Chondrocyte (in vitro differentiated cells): Measurements from ENCODE around the gene UACA. TPM values are rescaled to one million over a fixed set of nuclear protein-coding genes. Genes with fewer than 3 reads are reported as not detected.
A peak's percentile ranks its signal among the peaks of the same experiment; 100 is the strongest.

Experiments used
- DNase-seq: peaks from one replicate; pipeline ENCODE4 v3.0.0; 2021; ENCODE audit warnings: mixed read lengths, low spot score
- H3K27ac Mint-ChIP-seq: one replicate; pipeline ENCODE4 v1.8.0; 2021; ENCODE audit warnings: mild to moderate bottlenecking, moderate library complexity, mixed read lengths; ENCODE audit not compliant: unreplicated experiment
- H3K27me3 Mint-ChIP-seq: 2 replicates; pipeline ENCODE4 v1.8.0; 2021; ENCODE audit warnings: low read depth, mixed read lengths
- H3K36me3 Mint-ChIP-seq: 2 replicates; pipeline ENCODE4 v1.8.0; 2021; ENCODE audit warnings: low read depth, mixed read lengths
- H3K4me1 Mint-ChIP-seq: 2 replicates; pipeline ENCODE4 v1.8.0; 2021; ENCODE audit warnings: low read depth, mild to moderate bottlenecking, mixed read lengths
- H3K4me3 Mint-ChIP-seq: one replicate; pipeline ENCODE4 v1.8.0; 2021; ENCODE audit warnings: mild to moderate bottlenecking, moderate library complexity, mixed read lengths; ENCODE audit not compliant: unreplicated experiment
- H3K9me3 Mint-ChIP-seq: 2 replicates; pipeline ENCODE4 v1.8.0; 2021; ENCODE audit warnings: low read depth, mixed read lengths
- total RNA-seq: library from RNA; stranded (reverse); gene quantifications from 3 replicates; pipeline ENCODE4 v1.2.1, GENCODE V29; 2021
- TF ChIP-seq, protein P1 (sequence below): fragments of 200-600 bp; sonication (generic); IDR thresholded peaks from 2 replicates; pipeline ENCODE4 v1.5.0; 2021; ENCODE audit warnings: antibody characterized with exemption, mild to moderate bottlenecking, moderate library complexity

Gene UACA
- total RNA-seq, 1 donor from 2014 or later: 249 TPM

DNA sequence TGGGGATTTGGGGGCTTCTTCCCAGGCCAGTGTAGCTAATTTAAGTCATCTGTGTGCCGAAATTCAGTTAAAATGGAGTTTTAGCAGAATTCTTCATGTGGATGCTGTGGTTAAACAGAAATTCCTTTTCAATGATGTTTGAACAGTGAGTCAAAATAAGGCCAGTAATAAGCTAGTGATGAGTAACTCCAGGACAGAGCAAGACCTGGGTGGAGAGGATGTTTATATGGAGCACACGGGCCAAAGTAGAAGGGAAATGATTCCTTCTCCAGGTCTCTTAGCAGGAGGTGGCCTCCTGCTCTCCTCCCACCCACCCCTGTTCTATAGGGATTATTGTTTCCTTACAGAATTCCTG, 31.9 kb upstream of the UACA start:
- H3K27me3 Mint-ChIP-seq: no peaks in the 10 kb centered on the region
- H3K9me3 Mint-ChIP-seq: no peaks in the 10 kb centered on the region
- H3K4me1 Mint-ChIP-seq: peaks cover 78% of the 10 kb centered on the region
- no peaks in the 10 kb centered on the region for H3K36me3 Mint-ChIP-seq
- H3K27ac Mint-ChIP-seq: peak overlapping the region; percentile 99
- TF ChIP-seq, protein P1, sequence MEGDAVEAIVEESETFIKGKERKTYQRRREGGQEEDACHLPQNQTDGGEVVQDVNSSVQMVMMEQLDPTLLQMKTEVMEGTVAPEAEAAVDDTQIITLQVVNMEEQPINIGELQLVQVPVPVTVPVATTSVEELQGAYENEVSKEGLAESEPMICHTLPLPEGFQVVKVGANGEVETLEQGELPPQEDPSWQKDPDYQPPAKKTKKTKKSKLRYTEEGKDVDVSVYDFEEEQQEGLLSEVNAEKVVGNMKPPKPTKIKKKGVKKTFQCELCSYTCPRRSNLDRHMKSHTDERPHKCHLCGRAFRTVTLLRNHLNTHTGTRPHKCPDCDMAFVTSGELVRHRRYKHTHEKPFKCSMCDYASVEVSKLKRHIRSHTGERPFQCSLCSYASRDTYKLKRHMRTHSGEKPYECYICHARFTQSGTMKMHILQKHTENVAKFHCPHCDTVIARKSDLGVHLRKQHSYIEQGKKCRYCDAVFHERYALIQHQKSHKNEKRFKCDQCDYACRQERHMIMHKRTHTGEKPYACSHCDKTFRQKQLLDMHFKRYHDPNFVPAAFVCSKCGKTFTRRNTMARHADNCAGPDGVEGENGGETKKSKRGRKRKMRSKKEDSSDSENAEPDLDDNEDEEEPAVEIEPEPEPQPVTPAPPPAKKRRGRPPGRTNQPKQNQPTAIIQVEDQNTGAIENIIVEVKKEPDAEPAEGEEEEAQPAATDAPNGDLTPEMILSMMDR: no peak
- no peak for DNase-seq
- peak overlapping the region; percentile 61 for H3K4me3 Mint-ChIP-seq

DNA sequence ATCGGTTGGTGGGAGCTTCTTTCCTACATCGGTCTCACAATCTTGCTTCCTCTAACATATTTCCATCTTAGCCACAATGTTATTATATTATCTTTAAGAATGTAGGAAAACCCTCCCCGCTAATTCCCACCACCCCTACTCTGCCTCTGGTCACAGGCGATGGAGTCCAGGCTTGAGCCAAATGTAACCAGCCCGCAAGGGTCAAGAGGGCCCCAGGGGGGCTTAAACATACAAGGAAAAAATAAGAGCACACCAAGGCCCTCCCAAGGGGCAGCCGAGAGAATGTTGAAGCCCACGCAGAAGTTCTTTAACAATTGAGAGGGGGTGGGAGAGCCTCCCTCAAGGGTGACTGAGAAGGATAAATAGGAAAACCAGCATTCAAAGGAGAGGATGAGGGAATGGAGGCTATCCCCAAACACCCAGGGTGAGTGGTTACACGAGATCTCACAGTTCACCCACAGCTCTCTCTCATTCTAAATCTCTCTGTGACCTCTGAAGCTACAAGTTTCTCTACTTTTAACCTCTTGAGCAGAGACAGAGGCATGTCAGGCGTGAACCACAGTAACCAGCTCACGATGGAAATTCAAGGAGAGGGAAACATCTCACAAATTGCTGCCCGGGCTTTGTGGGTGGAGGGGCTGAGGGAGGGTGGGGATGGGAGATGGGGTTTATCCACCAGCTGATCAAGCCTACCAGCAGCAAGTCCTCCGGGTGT, 31.4 kb upstream of the UACA start:
- TF ChIP-seq, protein P1: no peak
- H3K9me3 Mint-ChIP-seq: no peaks in the 10 kb centered on the region
- H3K4me1 Mint-ChIP-seq: peaks cover 73% of the 10 kb centered on the region
- H3K36me3 Mint-ChIP-seq: no peaks in the 10 kb centered on the region
- H3K27me3 Mint-ChIP-seq: no peaks in the 10 kb centered on the region
- peak overlapping the region; percentile 99 for H3K27ac Mint-ChIP-seq
- no peak for DNase-seq
- peak overlapping the region; percentile 61 for H3K4me3 Mint-ChIP-seq

DNA sequence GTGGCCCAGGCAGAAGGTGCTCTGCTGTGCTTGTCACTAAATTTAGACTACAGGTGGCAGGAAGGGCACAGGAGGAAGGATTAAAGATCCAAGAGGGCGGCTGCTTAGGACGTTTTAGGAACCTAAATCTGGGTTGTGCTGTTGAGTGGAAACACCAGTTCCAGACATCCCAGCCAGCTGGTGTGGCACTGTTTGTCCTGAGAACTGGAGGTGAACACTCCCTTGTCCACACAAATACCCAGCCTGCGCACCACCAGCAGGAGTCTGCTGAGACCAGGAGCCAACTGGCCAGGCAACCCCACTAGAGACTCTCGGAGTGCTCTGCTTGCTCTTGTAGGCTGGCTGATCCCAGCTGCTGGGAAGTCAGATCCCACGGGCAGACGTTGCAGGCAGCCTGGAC, 30.3 kb upstream of the UACA start:
- no peak for DNase-seq
- TF ChIP-seq, protein P1: no peak
- Mint-ChIP-seq H3K4me3 (no peak overlapping the region), H3K4me1 (peaks cover 69% of the 10 kb centered on the region), H3K9me3 (no peaks in the 10 kb centered on the region), H3K27ac (peak overlapping the region; percentile 99), H3K27me3 (no peaks in the 10 kb centered on the region), H3K36me3 (no peaks in the 10 kb centered on the region)

DNA sequence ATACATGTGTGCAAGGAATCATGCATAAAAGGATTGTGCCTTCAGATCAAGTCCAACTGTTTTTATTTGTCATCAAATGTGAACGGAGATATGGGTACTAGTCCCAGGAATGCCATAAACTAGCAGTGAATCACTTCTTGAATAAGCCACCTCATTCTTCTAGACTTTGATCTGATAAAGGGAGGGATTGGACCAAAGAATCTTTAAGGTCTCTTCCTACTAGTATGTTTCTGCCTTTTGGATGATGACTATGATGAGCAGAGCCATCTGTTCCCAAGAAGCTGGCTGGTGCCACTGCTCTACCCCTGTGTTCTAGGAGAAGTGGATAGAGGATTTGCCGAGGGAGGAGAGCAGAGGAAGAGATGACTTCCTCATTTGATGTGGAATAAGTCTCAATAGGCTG, 28.8 kb upstream of the UACA start:
- Mint-ChIP-seq H3K4me3 (no peak overlapping the region), H3K36me3 (no peaks in the 10 kb centered on the region), H3K4me1 (peaks cover 67% of the 10 kb centered on the region), H3K27ac (peak overlapping the region; percentile 99), H3K9me3 (no peaks in the 10 kb centered on the region), H3K27me3 (no peaks in the 10 kb centered on the region)
- TF ChIP-seq, protein P1: no peak
- DNase-seq: no peak

DNA sequence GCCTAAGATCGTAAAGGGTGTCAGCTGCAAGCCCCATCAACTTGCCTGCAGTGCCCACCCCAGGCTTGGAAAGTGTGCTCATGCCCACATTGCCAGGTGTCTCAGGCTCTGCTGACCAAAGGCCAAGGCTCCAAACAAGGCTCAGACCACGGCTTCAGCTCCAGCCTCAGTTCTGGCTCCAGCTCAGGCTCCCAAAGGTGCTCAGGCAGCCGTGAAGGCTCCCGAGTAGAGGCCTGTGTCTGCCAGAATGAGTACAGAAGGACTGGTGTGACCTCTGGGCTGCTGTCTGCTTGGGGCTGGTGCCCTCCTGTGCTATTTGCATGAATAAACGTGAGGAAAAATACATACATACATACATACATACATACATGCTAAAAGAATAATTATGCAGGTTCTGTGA, 27.9 kb upstream of the UACA start:
- no peak overlapping the region for H3K27ac Mint-ChIP-seq
- no peaks in the 10 kb centered on the region for H3K27me3 Mint-ChIP-seq
- H3K4me1 Mint-ChIP-seq: peaks cover 60% of the 10 kb centered on the region
- no peak overlapping the region for H3K4me3 Mint-ChIP-seq
- no peaks in the 10 kb centered on the region for H3K36me3 Mint-ChIP-seq
- no peak for DNase-seq
- no peaks in the 10 kb centered on the region for H3K9me3 Mint-ChIP-seq
- TF ChIP-seq, protein P1: no peak
